HG03558 (cell line): ENCODE results near the gene MGRN1.

Experiments used
- ATAC-seq: cut with Tn5 transposase; IDR thresholded peaks from one replicate; pipeline ENCODE4 v1.9.1; 2021; ENCODE audit warnings: moderate number of reproducible peaks; ENCODE audit not compliant: unreplicated experiment; ENCODE audit errors: extremely low read depth

MGRN1 gene

DNA sequence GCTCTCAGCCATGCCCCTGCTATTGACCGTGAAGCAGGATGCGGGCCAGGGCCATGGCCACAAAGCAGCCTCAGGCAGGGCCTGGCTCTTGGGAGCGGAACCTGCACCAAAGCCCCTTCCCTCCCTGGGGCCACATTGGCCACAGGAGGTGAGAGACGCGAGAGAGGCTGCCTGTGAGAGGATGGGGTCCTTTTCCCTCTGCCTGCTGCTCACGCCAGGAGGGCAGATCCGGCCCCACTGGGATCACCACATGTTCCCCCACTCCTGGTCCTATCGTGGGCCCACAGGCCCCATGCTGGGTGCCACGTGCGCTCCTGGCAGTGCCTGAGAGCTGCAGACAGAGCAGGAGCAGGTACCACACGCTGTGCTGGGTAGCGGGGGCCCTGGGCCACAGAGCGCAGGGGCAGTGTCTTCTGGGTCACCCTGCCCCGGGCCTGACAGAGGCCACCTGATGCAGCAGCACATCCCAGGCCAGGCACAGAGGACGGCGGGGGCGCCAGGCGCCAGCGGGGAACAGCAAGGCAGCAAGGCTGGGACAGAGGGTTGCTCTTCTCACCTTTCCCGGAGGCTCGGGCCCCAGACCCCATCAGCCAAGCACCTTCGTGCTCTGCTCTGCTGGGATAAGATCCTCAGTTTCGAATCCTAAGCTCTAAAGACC is 59.6 kb downstream of the MGRN1 start:
- ATAC-seq: no peak

DNA sequence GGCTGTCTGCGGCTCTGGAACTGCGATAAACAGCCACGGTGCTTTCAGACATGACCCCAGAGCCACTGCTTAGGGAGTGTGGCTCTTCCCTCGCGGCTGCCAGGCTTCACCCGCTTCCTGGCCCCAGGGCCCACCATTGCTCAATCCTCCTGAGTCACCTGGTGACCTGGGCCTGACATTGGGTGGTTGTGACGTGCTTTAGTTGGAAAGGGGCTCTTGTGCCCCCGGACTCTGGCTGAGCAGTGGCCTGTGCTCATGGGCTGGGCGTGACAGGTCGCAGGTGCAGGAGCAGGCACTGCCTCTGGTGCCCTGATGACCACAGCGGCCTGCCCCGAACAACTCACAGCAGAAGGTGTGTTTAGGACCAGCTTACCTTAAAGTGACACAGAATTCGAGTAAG is 60.1 kb downstream of the MGRN1 start:
- no peak for ATAC-seq

DNA sequence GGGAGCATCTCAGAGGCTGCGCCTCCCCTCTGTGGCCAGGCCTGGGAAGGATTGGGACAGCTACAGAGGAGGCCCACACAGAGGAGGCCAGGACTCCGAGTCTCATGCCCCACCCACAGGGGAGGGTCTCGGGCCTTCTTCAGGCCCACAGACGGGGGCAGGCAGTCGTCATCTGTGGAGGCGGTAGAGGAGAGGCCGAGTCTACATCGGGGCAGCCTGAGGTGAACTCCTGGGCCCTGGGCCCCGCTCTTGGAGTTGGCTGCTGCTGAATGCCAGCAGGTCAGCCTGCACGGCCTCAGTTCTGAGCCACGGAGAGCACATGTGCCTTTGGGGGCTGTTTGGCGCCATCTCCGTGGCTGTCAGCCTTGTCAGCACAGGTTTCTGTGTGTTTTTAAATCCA is 60.7 kb downstream of the MGRN1 start:
- no peak for ATAC-seq

DNA sequence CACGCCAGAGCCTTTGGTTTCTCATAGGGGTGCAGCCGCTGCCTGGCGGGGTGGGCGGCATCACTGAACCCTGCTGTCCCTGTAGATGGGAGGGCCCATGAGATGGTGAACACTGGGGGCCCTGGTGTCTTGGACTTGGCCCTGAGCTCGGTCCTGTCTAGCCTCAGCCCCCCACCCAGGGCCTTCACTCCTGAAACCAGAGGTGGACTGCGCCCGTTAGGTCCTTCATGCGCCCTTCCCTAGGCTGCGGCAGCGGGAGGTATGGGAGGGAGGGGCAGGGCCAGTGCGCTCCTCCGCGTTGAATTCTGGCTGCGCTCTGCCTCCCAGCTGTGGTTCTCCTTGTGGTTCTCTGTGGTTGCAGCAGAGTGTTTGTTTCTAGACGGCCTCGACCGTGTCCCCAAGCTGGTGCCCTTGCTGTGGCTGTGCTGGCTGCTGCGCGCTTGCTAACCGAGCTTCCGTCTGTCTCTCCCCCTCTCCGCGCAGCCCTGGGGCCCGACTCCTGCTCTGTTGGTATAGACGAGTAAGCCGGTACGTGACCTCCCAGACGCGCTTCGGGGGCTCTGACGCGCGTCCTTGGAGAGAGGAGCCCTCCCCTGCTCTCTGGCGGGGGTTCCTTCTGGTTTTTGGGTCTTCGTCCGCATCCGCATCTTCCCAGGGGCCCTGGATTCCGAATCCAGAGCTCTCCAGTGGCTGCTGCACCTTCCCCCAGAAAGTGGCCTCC is 61.3 kb downstream of the MGRN1 start:
- ATAC-seq: no peak

DNA sequence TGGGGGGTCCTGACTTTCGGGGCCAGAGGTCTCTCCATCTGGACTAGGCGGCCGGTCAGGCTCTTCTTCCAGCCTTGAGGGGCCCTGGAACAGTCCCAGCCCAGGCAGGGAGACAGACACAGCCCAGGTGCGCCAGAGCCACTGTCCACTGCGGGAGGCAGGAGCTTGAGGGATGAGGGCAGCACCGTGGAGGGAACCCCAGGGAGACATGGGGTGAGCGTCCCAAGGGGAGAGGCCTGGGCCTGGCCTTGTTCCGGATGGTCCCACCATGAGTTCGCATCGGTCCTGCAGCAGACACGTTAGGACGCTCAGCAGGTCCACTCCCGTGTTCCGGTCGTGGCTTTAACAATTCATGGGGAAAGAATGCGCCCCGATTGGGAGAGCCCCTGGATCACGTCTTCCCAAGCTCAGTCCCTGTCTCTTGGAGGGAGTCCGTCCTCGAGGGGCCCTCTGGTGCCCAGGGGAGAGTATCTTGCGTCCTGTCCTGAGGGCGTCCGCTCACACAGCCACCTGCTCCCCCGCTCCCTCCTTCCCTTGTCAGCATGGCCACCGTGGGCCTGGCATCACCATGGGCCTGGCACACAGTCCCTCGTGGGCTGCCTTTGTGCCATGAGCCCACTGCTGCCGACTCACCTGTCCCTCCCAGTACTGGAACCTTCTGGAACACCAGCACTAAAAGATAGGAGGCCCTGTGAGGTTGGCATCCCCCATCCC is 62.0 kb downstream of the MGRN1 start:
- no peak for ATAC-seq

DNA sequence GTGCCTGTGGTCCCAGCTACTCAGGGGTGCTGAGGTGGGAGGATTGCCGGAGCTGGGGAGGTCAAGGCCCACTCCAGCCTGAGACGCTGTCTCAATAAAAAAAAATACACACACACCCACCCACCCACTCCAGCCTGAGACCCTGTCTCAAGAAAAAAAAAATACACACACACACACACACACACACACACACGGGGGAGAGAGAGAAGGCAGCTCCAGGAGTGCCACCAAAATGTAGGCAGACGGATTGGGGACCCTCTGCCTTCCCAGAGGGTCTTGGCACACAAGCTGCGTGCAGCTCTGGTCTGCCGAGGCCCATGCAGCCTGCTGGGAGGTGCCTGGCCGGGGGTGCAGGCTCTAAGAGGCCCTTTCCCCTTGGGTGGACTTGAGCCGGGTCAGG is 62.8 kb downstream of the MGRN1 start:
- ATAC-seq: no peak

DNA sequence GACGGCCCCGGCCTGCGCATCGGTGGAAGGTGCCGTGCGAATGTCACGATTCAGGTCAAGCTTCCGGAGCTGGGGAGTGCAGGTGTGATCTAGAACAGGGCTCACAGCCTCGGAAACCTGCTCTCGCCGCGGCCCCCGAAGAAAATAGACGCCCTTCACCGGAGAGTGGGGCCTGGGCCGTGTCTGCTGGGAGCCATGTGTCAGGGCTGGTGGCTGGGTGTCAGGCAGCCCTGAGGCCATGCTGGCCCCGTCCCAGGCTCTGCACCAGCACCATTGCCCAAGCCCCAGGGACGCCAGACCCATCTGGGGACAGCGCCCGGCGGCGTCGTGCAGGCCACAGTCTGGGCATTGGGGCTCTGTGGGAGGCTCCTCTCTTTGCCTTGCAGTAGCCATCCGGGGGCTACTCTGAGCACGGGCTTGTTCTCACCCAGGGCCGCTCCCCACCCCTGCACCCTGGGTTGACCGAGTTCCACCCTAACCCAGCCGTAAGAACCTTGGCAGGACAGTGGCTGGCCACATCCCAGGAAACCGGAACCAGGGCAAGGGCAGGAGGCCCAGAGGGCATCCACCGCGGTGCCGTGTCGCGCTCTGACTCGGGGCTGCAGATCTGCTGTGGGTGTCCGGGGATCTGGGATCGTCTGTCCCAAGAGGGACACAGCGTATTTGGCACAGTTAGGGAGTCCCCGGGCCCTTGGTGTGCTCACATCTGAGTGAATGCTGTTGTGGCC is 63.5 kb downstream of the MGRN1 start:
- no peak for ATAC-seq

DNA sequence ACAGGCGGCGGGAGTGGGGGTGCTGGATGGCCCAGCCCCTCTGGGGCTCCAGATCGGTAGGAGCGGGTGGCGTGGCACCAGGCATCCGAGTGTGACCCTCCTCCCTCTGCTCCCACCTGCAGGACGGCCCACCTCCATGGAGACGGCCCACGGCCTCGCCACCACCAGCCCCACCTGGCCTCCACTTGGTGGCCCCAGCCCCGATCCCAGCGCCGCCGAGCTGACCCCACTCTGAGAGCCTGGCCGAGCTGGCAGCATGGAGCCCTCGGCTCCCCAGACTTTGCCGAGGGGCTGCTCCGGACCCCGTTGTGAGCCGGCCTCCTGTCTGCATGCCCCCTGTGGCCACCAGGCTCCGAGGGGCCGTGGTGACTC is 64.0 kb downstream of the MGRN1 start:
- no peak for ATAC-seq

DNA sequence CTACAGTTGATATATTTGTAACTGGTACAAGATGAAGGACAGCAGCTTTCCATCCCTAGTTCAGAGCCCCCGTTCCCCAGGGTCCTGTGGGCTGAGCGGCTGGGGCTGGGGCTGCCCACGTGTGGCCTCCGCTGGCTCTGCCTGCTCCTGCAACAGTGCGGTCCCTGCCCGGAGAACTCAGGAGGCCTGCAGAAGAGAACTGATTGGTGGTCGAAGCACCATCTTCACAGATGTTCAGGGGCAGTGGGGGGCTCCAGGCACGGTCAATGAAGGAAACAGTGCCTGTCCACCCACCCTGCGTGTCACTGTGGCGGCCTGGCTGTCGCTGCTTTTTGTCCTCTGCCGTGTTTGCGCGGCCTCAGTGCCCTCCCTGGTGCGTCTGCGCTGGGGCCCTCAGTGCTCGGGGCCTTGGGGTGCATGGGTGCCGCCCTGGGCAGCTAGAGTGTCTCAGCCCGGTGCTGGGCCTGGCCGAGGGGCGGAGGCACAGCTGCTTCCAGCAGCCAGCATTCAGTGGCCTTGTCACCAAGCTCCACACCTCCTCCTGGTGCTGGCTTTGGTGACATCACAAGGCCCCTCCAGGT is 64.6 kb downstream of the MGRN1 start:
- ATAC-seq: no peak

DNA sequence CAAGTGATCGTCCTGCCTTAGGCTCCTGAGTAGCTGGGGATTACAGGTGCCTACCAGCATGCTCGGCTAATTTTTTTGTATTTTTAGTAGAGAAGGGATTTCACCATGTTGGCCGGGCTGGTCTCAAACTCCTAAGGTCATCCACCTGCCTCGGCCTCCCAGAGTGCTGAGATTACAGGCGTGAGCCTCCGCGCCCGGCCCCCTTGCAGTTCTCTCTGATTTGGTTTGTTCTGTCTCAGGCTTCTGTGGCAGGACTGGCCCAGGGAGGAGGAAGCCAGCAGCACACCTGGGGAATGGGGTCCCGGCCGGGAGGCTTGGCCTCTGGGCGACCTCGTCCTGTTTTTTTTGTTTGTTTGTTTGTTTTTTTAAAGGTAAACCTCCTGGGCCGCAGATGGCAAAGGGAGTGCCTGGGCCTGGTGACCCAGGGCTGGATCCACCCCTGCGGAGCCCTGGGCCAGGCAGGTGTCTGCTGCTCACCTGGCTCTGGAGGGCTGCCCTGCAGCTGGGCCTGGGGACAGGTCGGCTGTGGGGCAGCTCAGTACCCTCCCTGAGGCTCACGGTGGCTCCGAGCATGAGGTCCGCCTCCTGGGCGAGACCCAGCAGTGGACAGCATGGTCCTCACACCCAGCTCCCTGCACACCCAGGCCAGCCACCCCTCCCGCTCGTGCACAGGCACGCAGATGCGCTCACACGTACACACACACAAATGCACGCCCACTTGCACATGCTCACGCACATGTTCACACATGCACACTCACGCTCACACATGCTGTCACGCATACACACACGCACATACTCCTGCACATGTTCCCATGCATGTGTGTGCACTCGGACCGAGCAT is 65.5 kb downstream of the MGRN1 start:
- ATAC-seq: no peak

DNA sequence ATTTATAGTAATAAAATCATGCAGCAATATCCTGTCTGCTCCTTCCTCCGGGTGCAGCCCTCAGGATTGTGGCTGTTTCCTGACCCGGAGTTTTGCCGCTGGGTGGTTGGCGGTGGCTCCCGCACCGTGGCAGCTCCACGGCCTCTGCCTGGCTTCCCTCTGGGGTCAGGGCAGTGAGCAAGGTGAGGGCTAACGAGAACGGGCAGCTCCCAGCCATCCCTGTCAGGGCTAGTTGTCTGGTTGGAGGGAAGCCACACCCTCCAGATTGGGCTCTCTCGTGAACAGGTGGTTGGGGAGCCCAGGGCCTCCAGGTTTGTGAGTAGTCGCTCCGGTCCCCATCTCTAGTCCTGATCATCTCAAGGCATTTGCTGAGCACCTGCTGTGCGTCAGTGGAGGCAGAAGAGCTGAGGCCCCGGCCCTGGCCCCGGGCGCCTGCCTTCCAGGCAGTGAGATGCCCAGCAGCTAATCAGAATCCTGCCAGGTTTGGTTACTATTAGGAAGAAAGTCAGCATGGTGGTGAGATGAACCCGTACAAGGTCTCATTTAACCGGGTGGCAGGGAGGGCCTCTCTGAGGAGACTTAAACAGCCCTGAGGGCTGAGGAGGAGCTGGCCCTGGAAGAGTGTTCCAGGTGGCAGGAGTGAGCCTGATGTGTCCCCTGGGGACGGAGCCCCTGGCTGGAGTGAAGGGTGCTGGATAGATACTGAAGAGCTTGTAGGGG is 66.5 kb downstream of the MGRN1 start:
- ATAC-seq: no peak

DNA sequence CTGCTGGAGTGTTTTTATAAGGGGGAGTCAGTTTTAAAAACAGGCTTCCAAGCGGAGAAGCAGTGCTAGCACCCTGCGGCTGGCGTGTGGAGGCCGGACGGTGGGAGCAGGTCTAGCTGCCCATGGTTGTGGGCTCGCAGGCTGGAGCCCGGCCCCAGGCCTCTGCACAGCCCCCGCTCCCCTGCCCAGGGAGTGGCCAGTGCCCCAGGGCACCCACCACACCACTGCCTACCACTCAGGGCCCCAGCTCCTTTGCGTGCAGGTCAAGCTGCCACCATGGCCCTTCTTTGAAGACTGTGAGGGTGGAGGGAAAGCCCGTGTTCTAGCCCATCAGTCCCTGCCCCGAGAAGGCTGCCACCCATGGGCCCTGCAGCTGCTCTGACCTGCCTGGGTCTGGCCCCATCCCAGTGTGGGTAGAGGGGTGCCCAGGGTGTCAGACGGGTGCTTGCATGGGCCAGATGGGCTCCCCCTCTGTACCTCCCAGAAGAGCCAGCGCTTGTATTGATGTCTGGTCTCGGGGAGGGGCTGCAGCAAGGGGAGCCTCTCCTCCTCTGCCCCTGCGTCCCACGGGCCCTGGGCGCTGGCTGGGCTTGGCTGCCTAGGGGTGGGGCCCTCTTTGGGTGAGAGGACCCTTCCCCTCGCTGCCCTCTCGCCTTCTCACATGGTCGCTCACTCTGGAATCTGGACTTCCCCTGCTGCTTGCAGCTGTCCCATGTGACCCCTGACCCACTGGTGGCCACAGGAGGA is 67.2 kb downstream of the MGRN1 start:
- ATAC-seq: no peak

DNA sequence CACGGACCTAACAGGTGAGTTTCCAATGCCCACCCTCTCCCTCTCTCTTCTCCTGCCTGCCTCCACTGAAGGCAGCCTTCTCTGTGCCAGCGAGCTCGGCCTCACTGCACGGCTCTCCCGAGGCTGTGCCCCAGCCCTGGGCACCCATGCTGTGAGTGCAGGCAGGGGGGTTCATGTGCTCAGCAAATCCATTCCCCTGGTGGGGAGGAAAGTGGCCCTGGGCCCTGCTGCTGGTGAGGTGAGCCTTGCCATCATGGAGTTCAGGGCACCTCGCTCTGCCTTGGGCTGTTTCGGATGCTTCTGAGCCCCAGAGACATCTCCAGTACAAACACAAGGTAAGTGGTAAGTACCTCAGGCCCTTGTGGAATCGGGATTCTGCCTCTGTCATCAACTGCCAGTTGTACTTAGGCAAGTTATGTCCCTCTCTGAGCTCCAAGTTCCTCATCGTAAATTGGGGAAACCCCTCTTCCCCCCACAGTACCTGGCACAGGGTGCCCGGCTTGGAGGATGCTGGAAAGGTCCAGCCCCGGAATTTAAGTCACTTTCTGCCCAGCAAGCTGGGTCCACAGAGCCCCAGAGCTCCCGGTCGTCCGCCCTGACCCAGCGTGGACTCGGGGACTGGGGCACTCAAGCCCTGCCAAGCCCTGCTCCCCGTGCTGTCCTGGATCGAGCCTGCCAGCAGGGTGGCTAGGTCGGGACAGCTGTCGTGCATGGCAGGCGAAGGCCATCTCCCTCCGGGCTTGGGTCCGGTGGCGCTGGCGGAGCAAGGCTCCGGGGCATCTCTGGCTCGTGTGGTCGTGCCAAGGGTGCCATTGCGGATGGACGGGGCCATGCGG is 68.1 kb downstream of the MGRN1 start:
- ATAC-seq: peak; percentile 2

DNA sequence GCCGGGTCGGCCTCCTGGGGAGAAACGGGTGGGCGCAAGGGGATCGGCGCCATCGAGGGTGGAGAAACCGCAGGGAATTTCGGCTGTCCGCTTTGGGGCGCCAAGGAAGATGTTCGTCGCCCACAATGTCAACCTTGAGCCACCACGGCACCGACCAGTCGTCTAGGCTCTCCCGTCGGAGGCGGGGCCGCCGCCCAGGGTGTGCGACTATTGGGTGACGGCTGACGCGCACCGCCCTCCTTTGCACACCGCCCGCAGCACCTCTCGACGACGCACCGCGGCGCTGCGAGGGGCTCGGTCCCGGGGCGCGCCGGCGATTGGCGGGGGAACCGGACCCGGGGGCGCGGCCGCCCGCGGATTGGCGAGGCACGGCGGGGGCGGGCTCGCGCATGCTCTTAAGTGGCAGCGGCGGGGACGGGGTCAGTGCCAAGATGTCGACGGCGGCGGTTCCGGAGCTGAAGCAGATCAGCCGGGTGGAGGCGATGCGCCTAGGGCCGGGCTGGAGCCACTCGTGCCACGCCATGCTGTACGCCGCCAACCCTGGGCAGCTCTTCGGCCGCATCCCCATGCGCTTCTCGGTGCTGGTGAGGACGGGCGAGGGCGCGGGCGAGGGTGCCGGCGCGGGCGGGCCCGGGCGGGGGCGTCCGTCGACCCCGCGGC is 68.8 kb downstream of the MGRN1 start, which contains the start of gene NUDT16L1:
Gene NUDT16L1 (plus strand): TSS at position 267 of the 660 bp plus-strand sequence. CDS start 165 bp downstream, at position 432.
- ATAC-seq: peak; percentile 89

DNA sequence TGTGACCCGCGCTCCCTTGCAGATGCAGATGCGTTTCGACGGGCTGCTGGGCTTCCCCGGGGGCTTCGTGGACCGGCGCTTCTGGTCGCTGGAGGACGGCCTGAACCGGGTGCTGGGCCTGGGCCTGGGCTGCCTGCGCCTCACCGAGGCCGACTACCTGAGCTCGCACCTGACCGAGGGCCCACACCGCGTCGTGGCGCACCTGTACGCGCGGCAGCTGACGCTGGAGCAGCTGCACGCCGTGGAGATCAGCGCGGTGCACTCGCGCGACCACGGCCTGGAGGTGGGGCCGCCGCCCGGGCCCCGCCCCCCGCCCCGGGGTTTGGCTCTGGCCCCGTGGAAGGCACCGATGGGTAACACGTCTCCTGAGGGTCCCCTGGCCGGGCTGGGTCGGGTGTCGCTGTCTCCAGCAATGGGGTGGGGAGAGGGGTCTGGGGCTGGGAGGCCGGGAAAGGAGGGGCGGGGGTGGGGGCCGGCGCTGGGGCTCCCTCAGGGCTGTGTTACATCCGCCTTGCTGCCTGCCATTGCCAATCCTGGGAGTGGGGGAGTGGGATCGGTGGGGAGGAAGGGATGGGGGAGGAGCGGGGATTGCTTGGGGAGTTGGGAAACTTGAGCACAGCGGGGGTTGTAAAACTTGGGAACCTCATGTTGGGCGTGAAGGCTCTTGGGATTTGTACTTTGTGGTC is 69.5 kb downstream of the MGRN1 start:
- ATAC-seq: no peak
